HG03571 (cell line): Measurements from ENCODE around the gene BMP8A.
"Not testable (repeated sequence)": the region's sequence is repeated elsewhere in the genome, so short reads cannot be mapped to it uniquely, and the experiment has no call there.

Source experiments
- ATAC-seq: cut with Tn5 transposase; IDR thresholded peaks from one replicate; pipeline ENCODE4 v1.9.1; 2021; ENCODE audit not compliant: unreplicated experiment

The BMP8A gene

GRCh38 chr1:39478126-39478915 is 13.1 kb upstream of the BMP8A start:
- no peak for ATAC-seq

GRCh38 chr1:39481289-39481688 is 10.1 kb upstream of the BMP8A start:
- no peak for ATAC-seq

DNA sequence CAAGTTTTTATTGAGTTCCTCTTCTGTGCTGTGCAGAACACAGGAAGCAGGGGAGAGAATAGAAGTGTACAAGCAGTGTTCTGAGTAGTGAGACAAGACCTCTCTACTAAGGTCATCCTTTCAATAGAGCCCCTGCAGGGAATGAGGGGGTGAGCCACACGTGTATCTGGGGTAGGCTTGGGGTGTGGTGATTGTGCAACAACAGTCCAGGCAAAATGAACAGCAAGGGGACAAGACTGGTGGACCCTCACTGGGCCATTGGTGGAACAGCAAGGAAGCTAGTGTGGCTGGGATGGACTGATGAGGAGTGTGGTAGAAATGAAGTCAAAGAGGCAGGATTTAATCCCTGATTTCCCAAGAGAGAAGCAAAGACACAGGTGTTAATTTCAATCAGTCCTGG is 8.2 kb upstream of the BMP8A start:
- ATAC-seq = no peak

- ATAC-seq = no peak
These were observed 6.9 kb upstream of the BMP8A start for GRCh38 chr1:39484564-39484963.

DNA sequence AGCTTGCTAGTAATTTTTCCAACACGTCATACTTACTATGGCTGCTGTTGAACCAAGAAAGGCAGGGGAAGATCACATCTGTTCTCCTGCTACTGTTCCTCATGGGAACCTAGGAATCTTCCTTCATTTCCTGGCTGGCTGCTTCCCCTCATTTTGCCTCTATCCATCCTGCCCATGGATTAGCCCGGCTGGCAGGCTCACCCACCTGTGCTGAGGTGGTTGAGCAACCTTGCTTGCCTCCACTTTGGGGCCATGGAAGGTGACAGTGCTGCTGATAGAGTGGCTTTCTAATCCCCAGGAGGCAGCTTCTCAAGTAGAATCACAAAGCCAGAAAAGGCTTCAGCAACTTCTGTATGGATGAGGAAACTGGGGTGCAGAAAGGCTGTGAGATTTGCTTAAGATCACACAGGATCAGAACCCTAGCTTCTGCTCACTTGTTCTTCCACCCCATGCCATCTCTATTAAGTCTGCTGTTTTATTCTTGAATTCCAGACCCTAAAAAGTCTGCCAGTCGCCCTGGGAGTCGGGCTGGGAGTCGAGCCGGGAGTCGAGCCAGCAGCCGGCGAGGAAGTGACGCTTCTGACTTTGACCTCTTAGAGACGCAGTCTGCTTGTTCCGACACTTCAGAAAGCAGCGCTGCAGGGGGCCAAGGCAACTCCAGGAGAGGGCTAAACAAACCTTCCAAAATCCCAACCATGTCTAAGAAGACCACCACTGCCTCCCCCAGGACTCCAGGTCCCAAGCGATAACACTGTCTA is 6.2 kb upstream of the BMP8A start:
- no peak for ATAC-seq

GRCh38 chr1:39488012-39488545 is 3.4 kb upstream of the BMP8A start:
- no peak for ATAC-seq

GRCh38 chr1:39488793-39489566 is 2.5 kb upstream of the BMP8A start:
- no peak for ATAC-seq

- ATAC-seq = no peak
These were observed 1.7 kb upstream of the BMP8A start for GRCh38 chr1:39489567-39490239.

DNA sequence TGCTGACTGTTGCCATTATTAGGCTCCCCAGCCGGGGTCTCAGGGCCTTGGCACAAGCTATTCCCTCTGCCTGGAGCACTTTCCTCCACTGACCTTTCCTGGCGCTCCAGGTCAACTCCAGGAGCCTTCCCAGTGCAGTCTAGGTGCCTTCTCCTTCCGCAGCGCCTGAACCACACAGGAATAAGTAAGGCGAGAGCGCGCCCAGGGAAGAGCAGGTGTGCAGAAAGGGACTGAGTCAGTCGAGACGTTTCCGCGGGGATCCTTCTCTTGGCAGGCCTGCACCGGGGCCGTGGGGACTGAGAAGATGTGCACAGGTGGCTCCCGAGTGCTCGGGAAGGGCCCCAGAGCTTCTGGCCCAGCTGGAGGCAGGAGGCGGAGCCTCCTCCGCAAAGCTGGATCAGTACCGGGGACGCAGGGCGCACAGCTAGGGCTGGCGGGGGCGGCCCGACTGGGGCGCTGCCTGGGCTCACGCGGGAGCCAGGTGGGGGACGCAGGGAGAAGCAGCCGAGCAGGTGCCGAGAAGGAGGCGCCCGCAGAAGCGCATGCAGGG is 765 bp upstream of the BMP8A start:
- ATAC-seq = peak; percentile 20

DNA sequence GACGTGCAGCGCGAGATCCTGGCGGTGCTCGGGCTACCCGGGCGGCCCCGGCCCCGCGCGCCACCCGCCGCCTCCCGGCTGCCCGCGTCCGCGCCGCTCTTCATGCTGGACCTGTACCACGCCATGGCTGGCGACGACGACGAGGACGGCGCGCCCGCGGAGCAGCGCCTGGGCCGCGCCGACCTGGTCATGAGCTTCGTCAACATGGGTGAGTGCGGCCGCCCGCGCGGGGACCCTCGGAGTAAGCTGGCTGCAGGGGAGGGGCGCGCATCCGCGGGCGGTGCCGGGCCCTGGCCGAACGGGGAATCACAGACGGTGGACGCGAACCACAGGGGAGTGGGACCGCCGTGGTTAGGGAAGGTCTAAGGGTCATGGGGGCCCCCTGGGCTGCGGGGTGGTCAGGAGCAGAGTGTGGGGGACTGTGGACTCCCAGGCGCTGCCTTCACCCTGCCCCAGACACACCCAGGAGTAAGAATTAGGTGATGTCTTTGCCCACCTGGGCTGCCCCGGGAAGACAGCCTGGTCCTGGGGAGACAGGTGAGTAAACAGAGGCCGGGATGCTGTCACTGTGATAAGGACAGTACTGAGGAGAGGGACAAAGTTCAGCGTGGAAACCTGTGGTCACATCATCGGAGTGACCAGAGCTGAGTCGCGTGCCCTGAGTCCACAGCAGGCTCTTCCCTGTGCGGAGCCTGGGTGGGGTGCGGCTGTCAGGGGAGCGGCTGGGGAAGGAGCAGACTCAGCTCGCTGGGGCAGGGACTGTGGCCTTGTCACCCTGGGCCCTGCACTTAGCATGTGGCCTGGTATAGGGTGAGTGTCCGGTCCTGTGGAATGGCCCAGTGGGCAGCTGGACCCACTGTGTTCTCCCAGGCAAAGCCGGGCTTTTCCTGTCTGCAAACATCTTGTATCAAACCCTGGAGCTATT is 944 bp downstream of the BMP8A start:
- ATAC-seq = not testable (repeated sequence)

DNA sequence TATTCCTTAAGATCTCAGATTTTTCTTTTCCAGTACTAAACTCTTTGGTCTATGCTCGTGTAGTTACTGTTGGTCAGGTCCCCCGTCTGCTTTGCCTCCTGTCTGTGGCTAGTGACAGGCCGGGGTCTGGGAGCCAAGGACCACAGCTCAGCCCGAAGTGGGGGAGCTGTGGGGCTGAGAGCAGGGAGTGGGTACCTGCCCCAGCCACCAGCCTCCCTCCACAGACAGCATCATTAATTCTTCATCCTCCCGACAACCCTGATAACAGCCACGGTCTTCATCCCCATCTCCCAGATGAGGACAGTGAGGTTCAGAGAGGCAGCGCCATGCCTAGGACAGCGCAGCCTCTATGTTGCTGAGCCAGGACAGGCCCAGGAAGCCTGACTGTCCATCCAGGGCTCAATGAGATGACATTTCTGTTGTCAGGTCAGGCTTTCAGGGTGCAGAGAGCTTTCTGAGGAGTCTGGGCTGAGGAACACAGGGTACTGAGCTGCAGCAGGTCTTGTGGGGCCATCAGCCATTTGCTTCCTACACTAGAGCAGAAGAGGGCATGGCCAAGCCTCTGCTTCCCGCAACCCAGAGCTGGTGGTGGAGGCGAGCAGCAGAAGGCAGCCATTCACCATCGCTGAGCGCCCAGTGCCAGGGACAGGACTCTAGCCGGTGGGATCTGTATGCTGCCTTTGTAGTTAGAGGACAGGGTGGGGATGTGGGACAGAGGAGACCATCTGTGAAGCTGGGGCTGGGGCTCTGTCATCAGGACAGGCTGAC is 1.8 kb downstream of the BMP8A start:
- ATAC-seq = not testable (repeated sequence)

- ATAC-seq = no peak
These were observed 3.4 kb downstream of the BMP8A start for GRCh38 chr1:39494671-39495410.

- ATAC-seq = not testable (repeated sequence)
These were observed 5.1 kb downstream of the BMP8A start for GRCh38 chr1:39496520-39496919.

GRCh38 chr1:39497585-39497984 is 6.1 kb downstream of the BMP8A start:
- ATAC-seq = no peak

DNA sequence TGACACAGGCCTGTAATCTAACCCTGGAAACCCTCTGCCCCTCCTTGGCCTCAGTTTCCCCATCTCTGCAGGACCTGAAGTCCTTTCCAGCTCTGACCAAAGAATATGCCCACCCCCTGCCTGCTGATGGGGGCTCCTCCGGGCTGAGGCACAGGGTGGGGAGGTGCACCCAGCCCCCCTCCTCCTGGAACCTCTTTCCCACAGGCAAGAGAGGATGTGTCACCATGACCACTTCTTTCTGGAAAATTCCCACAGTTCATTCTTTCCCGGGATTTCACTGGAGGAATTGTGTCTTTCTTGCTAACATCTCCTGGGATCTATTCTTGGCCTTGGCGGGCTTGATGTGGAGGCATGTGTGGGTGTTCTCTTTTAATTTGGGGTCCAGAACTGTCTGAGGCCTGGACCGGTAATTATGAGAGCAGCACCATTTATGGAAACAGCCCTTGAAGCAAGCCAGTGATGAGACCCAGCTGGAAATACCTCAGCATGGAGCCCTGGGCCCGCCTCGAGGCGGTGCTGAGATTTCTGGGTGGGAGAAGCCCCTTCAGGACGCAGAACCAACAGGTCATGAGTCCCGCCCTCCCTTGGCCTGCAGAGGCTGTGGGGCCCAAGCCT is 6.8 kb downstream of the BMP8A start:
- not testable (repeated sequence) for ATAC-seq

GRCh38 chr1:39498821-39499220 is 7.4 kb downstream of the BMP8A start:
- not testable (repeated sequence) for ATAC-seq

- no peak for ATAC-seq
These were observed 8.2 kb downstream of the BMP8A start for GRCh38 chr1:39499668-39500067.
